KMS-11 (cell line): ENCODE measurements around the gene STARD13.

ENCODE experiments used
- H2AFZ ChIP-seq: fragments of 200-600 bp; sonication (generic); 2 replicates; pipeline ENCODE4 v1.6.1; 2016; ENCODE audit warnings: antibody characterized with exemption, mixed run types, low read depth
- H3K27ac ChIP-seq: fragments of 200-600 bp; sonication (generic); 2 replicates; pipeline ENCODE4 v1.6.1; 2016; ENCODE audit warnings: mild to moderate bottlenecking, mixed run types
- H3K27me3 ChIP-seq: fragments of 200-600 bp; sonication (generic); 2 replicates; pipeline ENCODE4 v1.6.1; 2017; ENCODE audit warnings: mild to moderate bottlenecking, low read depth, mixed run types, moderate library complexity; ENCODE audit not compliant: insufficient read depth
- H3K36me3 ChIP-seq: fragments of 200-600 bp; sonication (generic); 2 replicates; pipeline ENCODE4 v1.6.1; 2017; ENCODE audit warnings: mild to moderate bottlenecking, mixed run types; ENCODE audit not compliant: insufficient read depth
- H3K4me1 ChIP-seq: fragments of 200-600 bp; sonication (generic); 2 replicates; pipeline ENCODE4 v1.6.1; 2016; ENCODE audit warnings: mild to moderate bottlenecking, low read depth, mixed run types; ENCODE audit not compliant: poor library complexity, severe bottlenecking
- H3K4me2 ChIP-seq: fragments of 200-600 bp; sonication (generic); 2 replicates; pipeline ENCODE4 v1.7.0; 2016; ENCODE audit warnings: mild to moderate bottlenecking, mixed run types
- H3K4me3 ChIP-seq: fragments of 200-600 bp; sonication (generic); IDR thresholded peaks from 2 replicates; pipeline ENCODE4 v1.6.1; 2017; ENCODE audit warnings: low read depth, low read length, mixed read lengths; ENCODE audit not compliant: insufficient read depth
- H3K79me2 ChIP-seq: fragments of 200-600 bp; sonication (generic); 2 replicates; pipeline ENCODE4 v1.6.1; 2016; ENCODE audit warnings: low read depth, mixed run types; ENCODE audit not compliant: insufficient read depth
- H3K9ac ChIP-seq: fragments of 200-600 bp; sonication (generic); 2 replicates; pipeline ENCODE4 v1.6.1; 2016; ENCODE audit warnings: mild to moderate bottlenecking, mixed run types
- H4K20me1 ChIP-seq: fragments of 200-600 bp; sonication (generic); 2 replicates; pipeline ENCODE4 v1.6.1; 2016; ENCODE audit warnings: mild to moderate bottlenecking, mixed run types; ENCODE audit not compliant: insufficient read depth
- TF ChIP-seq, protein P1 (sequence below): fragments of 200-600 bp; sonication (generic); conservative IDR thresholded peaks from 2 replicates; pipeline ENCODE4 v1.6.1; 2017; ENCODE audit warnings: low read depth, mild to moderate bottlenecking, antibody characterized with exemption, low read length, moderate library complexity, mixed read lengths

Gene STARD13

DNA sequence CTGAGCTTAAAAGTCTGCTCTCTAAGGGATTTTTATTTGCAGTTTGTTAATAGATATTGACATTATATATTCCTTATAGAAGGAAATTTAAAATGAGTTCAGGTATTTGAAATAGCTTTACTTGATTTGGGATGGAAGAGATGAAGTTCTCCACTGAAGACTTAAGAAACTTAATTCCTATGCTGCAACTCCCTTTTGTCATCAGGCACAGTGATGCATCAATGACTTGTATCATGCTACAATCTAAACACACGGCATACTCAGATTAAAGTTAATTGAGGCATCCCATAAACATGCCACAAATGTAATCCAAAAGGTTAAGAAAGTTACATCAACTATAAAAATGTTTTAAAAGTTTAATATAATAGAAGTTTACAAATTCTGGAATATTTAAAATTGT is 109.0 kb downstream of the STARD13 start:
- H3K79me2 ChIP-seq: no peaks in the 10 kb centered on the region
- H3K27me3 ChIP-seq: no peaks in the 10 kb centered on the region
- no peak overlapping the region for H3K27ac ChIP-seq

DNA sequence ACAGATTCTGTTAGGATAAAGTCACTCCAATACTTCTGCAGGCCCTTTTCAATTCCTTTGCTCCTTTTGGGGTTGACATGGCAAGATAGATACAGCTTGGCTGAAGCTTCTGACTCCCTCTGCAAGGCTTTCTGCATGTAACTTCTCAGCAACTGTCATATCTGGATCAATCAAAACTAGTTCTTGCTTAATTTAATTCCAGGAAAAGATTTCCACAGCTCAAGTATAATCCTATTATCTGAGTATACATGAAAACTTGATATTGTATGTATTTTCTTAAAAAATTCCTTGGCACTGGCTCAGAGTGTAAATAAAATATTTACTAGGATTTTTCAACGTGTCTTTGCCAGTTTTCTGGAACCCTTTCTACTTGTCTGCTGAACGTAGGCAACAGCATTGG is 109.6 kb downstream of the STARD13 start:
- TF ChIP-seq, protein P1, sequence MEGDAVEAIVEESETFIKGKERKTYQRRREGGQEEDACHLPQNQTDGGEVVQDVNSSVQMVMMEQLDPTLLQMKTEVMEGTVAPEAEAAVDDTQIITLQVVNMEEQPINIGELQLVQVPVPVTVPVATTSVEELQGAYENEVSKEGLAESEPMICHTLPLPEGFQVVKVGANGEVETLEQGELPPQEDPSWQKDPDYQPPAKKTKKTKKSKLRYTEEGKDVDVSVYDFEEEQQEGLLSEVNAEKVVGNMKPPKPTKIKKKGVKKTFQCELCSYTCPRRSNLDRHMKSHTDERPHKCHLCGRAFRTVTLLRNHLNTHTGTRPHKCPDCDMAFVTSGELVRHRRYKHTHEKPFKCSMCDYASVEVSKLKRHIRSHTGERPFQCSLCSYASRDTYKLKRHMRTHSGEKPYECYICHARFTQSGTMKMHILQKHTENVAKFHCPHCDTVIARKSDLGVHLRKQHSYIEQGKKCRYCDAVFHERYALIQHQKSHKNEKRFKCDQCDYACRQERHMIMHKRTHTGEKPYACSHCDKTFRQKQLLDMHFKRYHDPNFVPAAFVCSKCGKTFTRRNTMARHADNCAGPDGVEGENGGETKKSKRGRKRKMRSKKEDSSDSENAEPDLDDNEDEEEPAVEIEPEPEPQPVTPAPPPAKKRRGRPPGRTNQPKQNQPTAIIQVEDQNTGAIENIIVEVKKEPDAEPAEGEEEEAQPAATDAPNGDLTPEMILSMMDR: no peak
- H2AFZ ChIP-seq: no peak overlapping the region
- H3K4me2 ChIP-seq: no peak overlapping the region
- no peak overlapping the region for H3K9ac ChIP-seq
- H3K79me2 ChIP-seq: no peaks in the 10 kb centered on the region
- H3K4me1 ChIP-seq: no peaks in the 10 kb centered on the region
- no peak overlapping the region for H3K27ac ChIP-seq
- no peaks in the 10 kb centered on the region for H4K20me1 ChIP-seq
- H3K36me3 ChIP-seq: no peaks in the 10 kb centered on the region
- H3K4me3 ChIP-seq: no peak overlapping the region
- no peaks in the 10 kb centered on the region for H3K27me3 ChIP-seq

More for the DNA sequence above, 109.0 kb downstream of the STARD13 start:
- no peak overlapping the region for H3K4me2 ChIP-seq
- TF ChIP-seq, protein P1: no peak
- no peaks in the 10 kb centered on the region for H3K4me1 ChIP-seq
- H3K36me3 ChIP-seq: no peaks in the 10 kb centered on the region
- H4K20me1 ChIP-seq: no peaks in the 10 kb centered on the region
- no peak overlapping the region for H2AFZ ChIP-seq
- H3K4me3 ChIP-seq: no peak overlapping the region
- H3K9ac ChIP-seq: no peak overlapping the region

DNA sequence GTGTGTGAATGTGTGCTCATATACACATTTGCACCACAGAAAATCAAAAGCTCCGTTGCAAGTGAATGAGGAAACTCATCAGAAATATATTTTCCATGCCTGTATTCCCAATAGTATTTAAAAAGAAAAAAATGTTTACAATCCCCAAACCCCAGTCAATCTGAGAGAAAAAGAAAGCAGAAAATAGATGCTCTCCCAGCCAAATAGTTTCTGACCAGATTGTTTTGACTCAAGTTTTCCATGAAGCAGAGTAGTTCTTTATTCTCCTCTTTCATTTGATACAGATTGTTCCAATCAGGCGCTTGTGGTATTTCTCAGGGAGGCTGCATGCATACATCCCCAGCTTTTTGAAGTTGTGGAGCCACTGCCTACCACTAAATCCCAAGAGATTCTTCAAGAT is 110.6 kb downstream of the STARD13 start:
- H3K79me2 ChIP-seq: no peaks in the 10 kb centered on the region
- no peaks in the 10 kb centered on the region for H3K4me1 ChIP-seq
- H2AFZ ChIP-seq: no peak overlapping the region
- H3K4me3 ChIP-seq: no peak overlapping the region
- H3K9ac ChIP-seq: no peak overlapping the region
- TF ChIP-seq, protein P1: no peak
- H4K20me1 ChIP-seq: no peaks in the 10 kb centered on the region
- no peak overlapping the region for H3K27ac ChIP-seq
- H3K36me3 ChIP-seq: no peaks in the 10 kb centered on the region
- H3K4me2 ChIP-seq: no peak overlapping the region
- no peaks in the 10 kb centered on the region for H3K27me3 ChIP-seq

DNA sequence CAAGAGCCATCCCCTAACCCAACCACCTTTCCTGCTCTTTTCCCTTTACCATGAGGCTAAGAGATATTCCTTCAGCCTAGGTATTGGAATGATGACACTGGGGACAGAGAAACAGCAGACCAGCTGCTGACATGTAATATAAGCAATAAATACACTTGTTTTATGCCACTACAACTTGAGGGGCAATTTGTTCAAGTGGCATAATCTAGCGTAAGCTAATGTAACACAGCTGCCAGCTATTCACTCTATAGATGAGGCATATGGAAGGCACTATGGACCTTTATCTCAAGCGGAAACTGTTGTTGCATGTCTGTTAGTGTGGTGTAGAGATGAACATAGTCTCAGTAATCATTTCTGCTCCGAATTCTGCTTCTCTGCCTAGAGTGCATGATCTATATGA is 111.1 kb downstream of the STARD13 start:
- H3K27ac ChIP-seq: no peak overlapping the region
- no peaks in the 10 kb centered on the region for H3K27me3 ChIP-seq
- TF ChIP-seq, protein P1: no peak
- no peaks in the 10 kb centered on the region for H3K79me2 ChIP-seq
- H3K36me3 ChIP-seq: no peaks in the 10 kb centered on the region
- H4K20me1 ChIP-seq: no peaks in the 10 kb centered on the region
- H3K4me1 ChIP-seq: no peaks in the 10 kb centered on the region
- H3K4me2 ChIP-seq: no peak overlapping the region
- H2AFZ ChIP-seq: no peak overlapping the region
- no peak overlapping the region for H3K9ac ChIP-seq
- H3K4me3 ChIP-seq: no peak overlapping the region
